Activated T-helper 1 cell treated with anti-CD3 and anti-CD28 coated beads, Interleukin-12 subunit alpha, Interleukin-12 subunit beta, Interleukin-2, Interleukin-4 antibody, amounts not matched to agents 30 ng/mL and 10 ng/mL and 1 ng/mL, durations not matched to agents 14 hours and 24 hours and 36 hours (primary cell): ENCODE measurements around the gene CCDC178. TPM values are rescaled to one million over a fixed set of nuclear protein-coding genes. Genes with fewer than 3 reads are reported as not detected.

Source experiments
- DNase-seq: peaks from one replicate; pipeline ENCODE4 v3.0.0; 2021; ENCODE audit warnings: low spot score
- H3K27ac Mint-ChIP-seq: one replicate; pipeline ENCODE4 v1.8.0; 2021; ENCODE audit warnings: mild to moderate bottlenecking, mixed read lengths
- H3K27me3 Mint-ChIP-seq: one replicate; pipeline ENCODE4 v1.8.0; 2022; ENCODE audit warnings: mild to moderate bottlenecking, moderate library complexity, mixed read lengths; ENCODE audit not compliant: insufficient read depth
- H3K36me3 Mint-ChIP-seq: one replicate; pipeline ENCODE4 v1.8.0; 2021; ENCODE audit warnings: low read depth, mixed read lengths
- H3K4me1 Mint-ChIP-seq: one replicate; pipeline ENCODE4 v1.8.0; 2021; ENCODE audit warnings: low read depth, mixed read lengths
- H3K4me3 Mint-ChIP-seq: one replicate; pipeline ENCODE4 v1.8.0; 2021; ENCODE audit warnings: mild to moderate bottlenecking, moderate library complexity, mixed read lengths
- H3K9me3 Mint-ChIP-seq: one replicate; pipeline ENCODE4 v1.8.0; 2021; ENCODE audit warnings: mixed read lengths
- intact Hi-C: fragments of 100-400 bp; cut with micrococcal nuclease; formaldehyde crosslinking; loops from one replicate; pipeline ENCODE4 v1.15.1; 2024
- total RNA-seq: library from RNA; stranded (reverse); gene quantifications from 2 replicates; pipeline ENCODE4 v1.2.3, GENCODE V29; 2022

The CCDC178 gene
- total RNA-seq, 1 donor from 2014 or later: not detected

DNA sequence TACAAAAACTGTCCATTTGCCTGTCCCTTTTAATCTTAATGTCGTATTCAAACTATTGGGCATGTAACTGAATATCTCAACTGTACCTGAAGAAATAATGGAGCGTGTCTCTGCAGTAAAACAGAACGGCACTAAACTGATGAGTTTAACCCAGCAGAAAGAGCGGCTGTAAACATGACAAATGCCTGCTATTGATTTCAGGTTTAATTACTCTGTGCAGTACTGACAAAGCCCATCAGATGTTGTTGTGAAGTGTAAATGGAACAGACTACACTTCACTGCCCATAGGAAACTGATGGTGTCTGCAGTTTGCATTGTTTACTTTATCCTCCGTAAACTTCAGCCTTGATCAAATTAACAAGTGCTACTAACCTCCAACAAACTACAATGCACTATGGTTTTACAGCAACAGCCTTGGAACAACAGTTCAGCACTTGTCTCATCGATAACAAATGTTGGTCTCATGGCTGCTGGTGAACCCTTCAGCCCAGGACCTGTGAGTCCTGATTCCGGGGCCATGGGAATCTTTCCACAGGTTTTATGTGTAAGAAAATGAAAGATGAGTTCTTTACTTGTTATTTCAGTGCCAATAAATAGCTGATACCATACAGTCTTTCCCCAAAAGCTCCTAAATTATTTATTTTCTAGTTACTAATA, 316.5 kb downstream of the CCDC178 start:
- Mint-ChIP-seq H3K4me1 (no peaks in the 10 kb centered on the region), H3K27me3 (no peaks in the 10 kb centered on the region), H3K4me3 (no peak overlapping the region), H3K27ac (no peak overlapping the region), H3K36me3 (no peaks in the 10 kb centered on the region), H3K9me3 (no peaks in the 10 kb centered on the region)
- intact Hi-C loops: no loop called here
- no peak for DNase-seq

DNA sequence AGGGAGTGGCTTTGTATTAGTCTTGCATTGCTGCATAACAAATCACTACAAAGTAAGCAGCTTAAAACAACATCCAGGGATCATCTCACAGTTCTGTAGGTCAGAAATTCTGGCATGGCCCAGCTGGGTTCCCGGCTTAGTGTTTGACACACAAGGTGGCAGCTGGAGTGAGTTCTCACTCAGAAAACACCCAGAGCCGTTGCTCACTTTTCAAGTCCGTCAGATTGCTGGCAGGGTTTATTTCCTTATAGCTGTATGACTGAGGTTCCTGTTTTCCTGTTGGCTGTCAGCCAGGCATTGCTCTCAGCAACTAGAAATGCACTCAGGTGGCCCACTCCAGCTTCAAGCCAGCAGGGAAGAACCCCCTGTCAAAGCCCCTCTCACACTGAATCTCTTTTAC, 324.1 kb downstream of the CCDC178 start:
- no peaks in the 10 kb centered on the region for H3K27me3 Mint-ChIP-seq
- H3K4me3 Mint-ChIP-seq: no peak overlapping the region
- H3K4me1 Mint-ChIP-seq: no peaks in the 10 kb centered on the region
- intact Hi-C loops: no loop called here
- H3K27ac Mint-ChIP-seq: no peak overlapping the region
- no peaks in the 10 kb centered on the region for H3K36me3 Mint-ChIP-seq
- DNase-seq: no peak
- H3K9me3 Mint-ChIP-seq: peaks cover 4% of the 10 kb centered on the region

DNA sequence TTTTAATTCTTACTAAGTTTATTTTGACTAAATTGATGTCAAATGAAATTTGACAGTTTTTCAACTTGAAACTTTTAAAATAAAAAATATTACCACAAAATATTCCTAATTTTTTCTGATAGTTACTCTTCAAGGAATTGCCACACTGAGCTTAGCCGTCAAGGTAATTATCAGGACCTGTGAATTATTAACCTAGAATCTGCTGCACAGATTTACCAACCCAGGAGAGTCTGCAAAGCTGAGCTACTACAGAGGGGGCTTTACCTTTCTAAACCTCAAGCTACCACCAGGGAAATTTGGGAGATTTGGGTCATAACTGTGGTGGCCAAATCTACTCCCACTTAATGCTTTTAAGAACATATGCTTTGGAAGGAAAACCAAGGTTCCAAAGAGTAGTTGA, 324.6 kb downstream of the CCDC178 start:
- H3K9me3 Mint-ChIP-seq: peaks cover 4% of the 10 kb centered on the region
- H3K27ac Mint-ChIP-seq: no peak overlapping the region
- no peak for DNase-seq
- H3K36me3 Mint-ChIP-seq: no peaks in the 10 kb centered on the region
- no peaks in the 10 kb centered on the region for H3K27me3 Mint-ChIP-seq
- intact Hi-C loops: no loop called here
- H3K4me3 Mint-ChIP-seq: no peak overlapping the region
- no peaks in the 10 kb centered on the region for H3K4me1 Mint-ChIP-seq

DNA sequence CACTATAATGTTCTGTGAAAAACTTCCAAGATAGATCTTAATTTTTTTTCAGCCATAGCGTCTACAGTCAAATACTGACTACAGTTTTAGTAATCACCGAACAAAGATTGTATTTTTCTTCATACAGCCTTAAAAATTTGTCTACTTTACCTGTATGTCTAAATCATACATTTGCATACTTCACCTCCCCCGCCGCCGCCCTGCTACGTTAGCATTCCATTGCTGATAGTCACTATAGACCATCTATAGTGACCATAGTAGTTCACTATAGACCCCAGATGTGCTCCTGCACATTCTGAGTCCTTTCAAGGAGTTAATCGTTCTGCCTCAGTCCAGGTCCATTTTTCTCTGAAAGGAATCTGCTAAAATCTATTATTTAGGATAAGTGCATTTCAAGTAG, 325.0 kb downstream of the CCDC178 start:
- peaks cover 4% of the 10 kb centered on the region for H3K9me3 Mint-ChIP-seq
- no peak overlapping the region for H3K27ac Mint-ChIP-seq
- intact Hi-C loops: no loop called here
- no peak for DNase-seq
- no peaks in the 10 kb centered on the region for H3K27me3 Mint-ChIP-seq
- H3K4me1 Mint-ChIP-seq: no peaks in the 10 kb centered on the region
- no peaks in the 10 kb centered on the region for H3K36me3 Mint-ChIP-seq
- H3K4me3 Mint-ChIP-seq: no peak overlapping the region

DNA sequence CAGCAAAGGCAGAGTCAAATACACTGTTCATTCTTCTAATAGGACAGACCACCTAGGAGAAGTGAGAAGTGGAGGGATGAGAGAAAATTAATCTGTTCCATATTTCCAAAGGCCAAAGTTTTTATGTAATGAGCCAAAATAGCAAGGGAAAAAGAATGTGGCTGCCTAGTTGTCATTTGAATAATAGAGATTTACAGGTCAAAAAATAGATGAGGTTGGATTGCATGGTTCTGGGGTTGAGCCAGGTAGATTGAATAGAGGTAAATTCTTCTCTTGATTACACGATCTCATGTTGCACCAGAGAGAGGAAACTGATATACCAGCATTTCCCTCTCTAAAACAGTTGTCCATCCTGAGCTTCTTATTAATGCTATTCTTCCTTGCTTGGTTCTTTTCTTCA, 325.8 kb downstream of the CCDC178 start:
- intact Hi-C loops: no loop called here
- H3K36me3 Mint-ChIP-seq: no peaks in the 10 kb centered on the region
- no peaks in the 10 kb centered on the region for H3K4me1 Mint-ChIP-seq
- DNase-seq: no peak
- H3K4me3 Mint-ChIP-seq: no peak overlapping the region
- H3K9me3 Mint-ChIP-seq: peaks cover 4% of the 10 kb centered on the region
- no peaks in the 10 kb centered on the region for H3K27me3 Mint-ChIP-seq
- no peak overlapping the region for H3K27ac Mint-ChIP-seq

DNA sequence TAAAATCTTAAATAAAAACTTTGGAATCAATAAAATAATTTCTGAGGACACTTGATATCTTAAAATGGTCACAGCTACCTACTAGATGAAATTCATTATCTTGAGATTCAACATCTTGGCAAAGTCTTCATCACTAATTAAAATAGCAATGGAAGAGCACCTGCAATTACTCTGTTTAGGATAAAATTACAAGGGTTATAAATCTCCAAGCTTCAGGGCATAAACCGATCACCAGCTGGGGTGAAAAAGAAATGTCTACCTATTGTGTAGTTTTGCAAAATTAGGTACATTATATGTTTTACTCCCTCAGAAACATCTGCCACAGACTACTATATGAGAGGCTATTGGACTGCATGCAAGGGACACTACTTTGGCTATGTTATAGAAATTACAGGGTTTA, 327.1 kb downstream of the CCDC178 start:
- H3K27ac Mint-ChIP-seq: no peak overlapping the region
- intact Hi-C loops: no loop called here
- no peak overlapping the region for H3K4me3 Mint-ChIP-seq
- no peak for DNase-seq
- peaks cover 4% of the 10 kb centered on the region for H3K9me3 Mint-ChIP-seq
- H3K27me3 Mint-ChIP-seq: no peaks in the 10 kb centered on the region
- H3K4me1 Mint-ChIP-seq: no peaks in the 10 kb centered on the region
- no peaks in the 10 kb centered on the region for H3K36me3 Mint-ChIP-seq

DNA sequence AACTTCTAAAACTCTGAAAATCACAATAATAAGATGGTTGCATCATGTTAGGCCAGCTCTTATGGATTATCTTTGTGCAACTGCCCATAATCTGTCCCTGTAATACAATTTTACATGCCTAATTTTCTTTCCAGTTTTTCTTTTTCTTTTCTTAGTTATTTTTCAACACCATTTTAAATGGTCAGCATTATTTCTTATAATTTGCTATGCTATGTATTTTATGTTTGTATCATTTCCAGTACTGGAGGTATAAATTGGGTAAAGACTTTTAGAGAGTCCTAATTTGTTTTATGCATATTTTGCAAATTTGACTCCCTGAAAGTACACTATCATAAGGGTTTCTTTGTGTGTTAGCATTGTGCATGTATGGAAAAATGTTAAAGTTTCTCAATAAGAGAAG, 333.0 kb downstream of the CCDC178 start:
- Mint-ChIP-seq H3K27me3 (no peaks in the 10 kb centered on the region), H3K4me1 (no peaks in the 10 kb centered on the region), H3K36me3 (no peaks in the 10 kb centered on the region), H3K27ac (no peak overlapping the region), H3K9me3 (no peaks in the 10 kb centered on the region), H3K4me3 (no peak overlapping the region)
- no peak for DNase-seq
- intact Hi-C loops: no loop called here

DNA sequence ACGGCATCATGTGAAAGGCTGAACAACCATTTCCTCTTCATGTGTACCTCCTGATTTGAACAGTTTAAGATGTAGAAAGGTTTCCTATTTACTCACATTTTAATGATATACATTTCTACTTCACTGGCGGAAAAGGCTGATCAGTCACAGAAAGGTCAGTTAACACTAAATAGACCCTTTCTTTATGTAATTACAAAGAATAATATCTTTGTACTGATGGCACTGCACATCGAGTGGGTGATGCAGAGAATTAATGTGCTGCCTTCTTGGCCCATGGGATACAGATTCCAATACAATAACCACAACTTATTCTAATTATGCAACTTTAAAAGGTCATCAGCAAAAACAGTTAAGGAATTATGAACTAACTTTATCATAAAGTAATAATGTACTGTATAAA, 339.2 kb downstream of the CCDC178 start:
- H3K4me1 Mint-ChIP-seq: no peaks in the 10 kb centered on the region
- H3K4me3 Mint-ChIP-seq: no peak overlapping the region
- H3K9me3 Mint-ChIP-seq: no peaks in the 10 kb centered on the region
- intact Hi-C loops: no loop called here
- no peaks in the 10 kb centered on the region for H3K36me3 Mint-ChIP-seq
- no peak for DNase-seq
- H3K27ac Mint-ChIP-seq: no peak overlapping the region
- H3K27me3 Mint-ChIP-seq: no peaks in the 10 kb centered on the region

DNA sequence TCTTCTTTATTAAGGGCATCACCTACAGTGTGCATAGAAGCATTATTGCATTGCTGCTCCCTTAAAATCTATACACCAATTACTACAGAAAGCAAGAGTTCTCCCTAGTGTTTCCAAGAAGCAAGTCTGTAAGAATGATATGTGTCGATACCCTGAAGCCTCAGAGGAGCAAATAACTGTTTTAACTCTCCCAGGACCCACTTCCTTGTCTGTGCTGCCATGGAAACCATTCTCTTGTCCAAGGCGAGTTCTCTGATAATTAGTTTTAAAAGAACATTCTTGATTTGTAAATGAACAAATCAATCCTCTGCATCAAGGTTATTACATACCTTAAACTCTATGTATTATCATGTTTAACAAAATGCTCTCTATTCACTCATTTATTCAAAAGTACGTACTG, 340.9 kb downstream of the CCDC178 start:
- Mint-ChIP-seq H3K4me3 (no peak overlapping the region), H3K27me3 (no peaks in the 10 kb centered on the region), H3K4me1 (no peaks in the 10 kb centered on the region), H3K27ac (no peak overlapping the region), H3K9me3 (no peaks in the 10 kb centered on the region), H3K36me3 (no peaks in the 10 kb centered on the region)
- no peak for DNase-seq
- intact Hi-C loops: no loop called here

DNA sequence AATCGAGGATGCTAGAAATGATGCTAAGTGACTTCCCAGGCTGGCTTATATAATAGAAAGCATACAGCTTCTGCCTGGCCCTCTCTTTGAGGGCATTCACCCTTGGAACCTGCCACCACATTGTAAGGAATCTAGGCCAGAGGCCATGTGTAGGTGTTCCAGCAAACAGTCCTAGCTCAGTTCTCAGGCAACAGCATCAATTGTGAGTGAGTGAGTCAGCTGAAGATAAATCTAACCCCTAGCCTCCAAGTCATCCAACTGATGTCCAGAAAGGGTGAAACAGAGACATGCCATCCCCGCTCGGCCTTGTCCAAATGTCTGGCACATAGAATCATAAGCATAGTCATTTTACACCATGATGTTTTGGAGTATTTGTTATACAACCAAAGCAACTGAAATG, 343.4 kb downstream of the CCDC178 start:
- Mint-ChIP-seq H3K27me3 (no peaks in the 10 kb centered on the region), H3K9me3 (no peaks in the 10 kb centered on the region)

DNA sequence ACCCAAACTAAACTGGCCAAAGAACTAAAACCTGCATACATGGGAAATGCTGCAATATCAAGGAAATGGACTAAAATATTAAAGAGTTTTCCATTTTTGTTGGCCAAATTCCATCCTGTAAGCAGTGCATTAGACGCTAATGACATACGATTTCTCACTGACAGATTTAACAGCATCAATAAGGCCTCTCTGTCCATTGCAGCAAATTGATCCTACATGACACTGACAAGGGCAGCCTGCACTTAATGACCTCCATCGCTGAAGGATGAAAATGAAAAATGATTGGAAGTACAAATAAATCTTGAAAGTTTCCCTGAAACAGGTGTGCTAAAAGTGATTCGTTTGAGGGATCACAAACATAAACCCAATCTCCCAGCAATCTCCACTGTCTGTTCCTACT, 350.1 kb downstream of the CCDC178 start:
- H3K27ac Mint-ChIP-seq: no peak overlapping the region

More for the DNA sequence above, 343.4 kb downstream of the CCDC178 start:
- no peaks in the 10 kb centered on the region for H3K4me1 Mint-ChIP-seq
- H3K36me3 Mint-ChIP-seq: no peaks in the 10 kb centered on the region
- no peak for DNase-seq
- intact Hi-C loops: no loop called here
- no peak overlapping the region for H3K27ac Mint-ChIP-seq
- no peak overlapping the region for H3K4me3 Mint-ChIP-seq

DNA sequence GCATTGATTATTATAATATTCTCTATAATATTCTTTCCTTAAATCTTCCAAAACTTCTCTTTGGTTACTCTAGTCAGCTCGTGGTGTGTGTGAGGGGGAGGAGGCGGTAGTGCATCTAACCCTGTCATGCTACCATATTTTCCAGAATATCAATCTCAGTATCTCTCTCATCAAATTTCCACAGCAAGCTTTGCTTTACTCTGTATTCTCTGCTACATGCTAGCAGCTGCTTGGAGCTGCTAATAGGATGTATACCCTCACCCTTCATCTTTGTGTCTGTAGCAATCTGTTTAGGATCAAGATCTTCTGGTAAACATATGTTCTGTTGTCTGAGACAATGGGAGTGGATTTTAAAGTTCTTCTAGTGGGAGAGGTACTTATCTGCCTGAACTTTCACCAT, 363.9 kb downstream of the CCDC178 start:
- H3K27me3 Mint-ChIP-seq: no peaks in the 10 kb centered on the region
- DNase-seq: no peak
- no peak overlapping the region for H3K27ac Mint-ChIP-seq
- no peaks in the 10 kb centered on the region for H3K4me1 Mint-ChIP-seq
- no peaks in the 10 kb centered on the region for H3K9me3 Mint-ChIP-seq
- intact Hi-C loops: no loop called here
- H3K4me3 Mint-ChIP-seq: no peak overlapping the region
- H3K36me3 Mint-ChIP-seq: no peaks in the 10 kb centered on the region

More for the DNA sequence above, 350.1 kb downstream of the CCDC178 start:
- Mint-ChIP-seq H3K36me3 (no peaks in the 10 kb centered on the region), H3K4me3 (no peak overlapping the region), H3K4me1 (no peaks in the 10 kb centered on the region), H3K27me3 (no peaks in the 10 kb centered on the region), H3K9me3 (no peaks in the 10 kb centered on the region)
- no peak for DNase-seq
- intact Hi-C loops: no loop called here

DNA sequence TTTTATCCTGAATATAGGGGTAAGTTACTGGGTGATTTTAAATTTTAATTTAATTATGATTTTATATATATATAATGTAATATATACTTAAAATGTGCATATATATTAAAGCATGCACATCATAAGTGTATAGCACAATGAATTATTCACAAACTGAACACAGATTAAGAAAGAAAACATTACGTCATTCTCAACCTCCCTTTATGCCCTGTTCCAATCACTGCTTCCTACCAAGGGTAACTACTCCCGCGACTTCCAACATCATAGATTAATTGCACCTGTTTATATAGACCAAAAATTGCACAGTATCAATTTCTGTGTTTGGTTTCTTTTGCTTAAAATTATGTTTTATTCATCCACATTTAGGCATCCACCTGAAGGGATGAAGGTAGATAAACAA, 366.4 kb downstream of the CCDC178 start:
- Mint-ChIP-seq H3K4me3 (no peak overlapping the region), H3K27me3 (no peaks in the 10 kb centered on the region), H3K9me3 (no peaks in the 10 kb centered on the region), H3K27ac (no peak overlapping the region), H3K4me1 (no peaks in the 10 kb centered on the region), H3K36me3 (no peaks in the 10 kb centered on the region)
- no peak for DNase-seq
- intact Hi-C loops: no loop called here

DNA sequence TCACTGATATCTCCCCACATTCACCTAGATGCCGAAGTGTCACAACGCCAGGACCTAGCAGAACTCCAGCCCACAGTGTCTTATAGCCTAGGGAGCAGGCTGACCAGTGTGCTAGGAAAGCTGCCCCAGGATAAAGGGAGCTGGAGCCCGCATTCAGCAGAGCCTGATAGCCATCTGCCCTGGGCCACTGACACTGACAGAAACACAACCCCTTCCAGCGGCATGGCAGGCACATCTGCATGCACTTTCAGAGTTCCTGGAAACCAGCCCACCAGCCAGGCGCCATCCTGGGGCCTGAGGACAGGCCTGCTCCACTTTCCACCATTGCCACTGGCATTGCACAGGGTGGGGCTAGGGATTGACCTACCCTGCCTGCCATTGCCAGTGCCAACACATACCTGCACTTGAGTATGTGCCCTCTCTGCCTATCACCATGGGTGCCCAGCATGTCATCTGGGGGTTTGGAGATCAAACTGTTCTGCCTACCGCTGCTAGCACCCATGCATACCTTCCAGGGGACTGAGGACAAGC, 377.6 kb downstream of the CCDC178 start:
- H3K4me1 Mint-ChIP-seq: no peaks in the 10 kb centered on the region
- H3K9me3 Mint-ChIP-seq: peaks cover 7% of the 10 kb centered on the region
- H3K27me3 Mint-ChIP-seq: no peaks in the 10 kb centered on the region
- no peaks in the 10 kb centered on the region for H3K36me3 Mint-ChIP-seq
- intact Hi-C loops: no loop called here
- DNase-seq: no peak
- no peak overlapping the region for H3K27ac Mint-ChIP-seq
- no peak overlapping the region for H3K4me3 Mint-ChIP-seq
